GM12892 (cell line): ENCODE data around the gene PPP3R2.

Experiments used
- POLR2A ChIP-seq: IDR thresholded peaks from 2 replicates; pipeline ENCODE4 v1.6.1; 2011; ENCODE audit warnings: low read depth, low read length, control low read depth
- POLR2AphosphoS5 ChIP-seq: IDR thresholded peaks from 2 replicates; pipeline ENCODE4 v1.6.1; 2011; ENCODE audit warnings: low read depth, low read length, control low read depth
- TAF1 ChIP-seq: IDR thresholded peaks from 2 replicates; pipeline ENCODE4 v1.6.1; 2011; ENCODE audit warnings: low read depth, mild to moderate bottlenecking, control low read depth, low read length, borderline replicate concordance

DNA sequence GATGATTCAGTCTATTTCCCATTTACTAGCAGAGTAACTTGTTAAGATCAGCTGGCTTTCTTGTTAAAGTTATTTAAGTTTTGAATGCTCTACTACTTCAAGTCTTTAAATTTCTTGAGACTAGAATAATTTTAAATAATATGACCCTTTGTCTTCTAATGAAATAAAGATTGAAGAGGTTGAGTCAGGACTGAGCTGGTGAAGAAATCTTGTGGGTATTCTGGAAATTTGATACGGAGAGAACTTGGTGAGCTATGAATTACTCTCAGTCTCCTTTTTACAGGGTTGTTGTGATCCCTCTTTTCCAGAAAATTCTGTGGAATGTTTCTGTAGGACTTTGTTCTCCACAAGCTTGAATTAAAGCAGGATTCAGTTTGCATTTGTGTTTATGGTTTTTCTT, 31.8 kb downstream of the PPP3R2 start:
- TF ChIP-seq TAF1 (no peak), POLR2A (no peak), POLR2AphosphoS5 (no peak)
